Esophagus squamous epithelium (tissue), 5 donors: Measurements from ENCODE around the gene FNDC8. TPM values are rescaled to one million over a fixed set of nuclear protein-coding genes. Genes with fewer than 3 reads are reported as not detected.

Experiments
- DNase-seq: peaks from one replicate; lab custom pipeline; 2025; lab: John Stamatoyannopoulos, UW
- H3K27ac ChIP-seq, 4 donors: fragments of 200-600 bp; sonication (generic); one replicate each; pipeline ENCODE4 v1.5.1; 2016 to 2019; ENCODE audit warnings: mild to moderate bottlenecking in 1 of 4
- H3K27me3 ChIP-seq, 4 donors: fragments of 200-600 bp; sonication (generic); 1 replicate in 3 of 4; 2 replicates in 1 of 4; pipeline versions ENCODE4 v1.5.1 to v1.6.0; 2017 to 2021; ENCODE audit warnings: antibody characterized with exemption in 1 of 4
- H3K36me3 ChIP-seq, 3 donors: fragments of 200-600 bp; sonication (generic); one replicate each; pipeline ENCODE4 v1.5.1; 2016 to 2019
- H3K4me1 ChIP-seq, 3 donors: fragments of 200-600 bp; sonication (generic); one replicate each; pipeline ENCODE4 v1.5.1; 2017 to 2019
- H3K4me3 ChIP-seq, 4 donors: fragments of 200-600 bp; sonication (generic); 1 replicate in 3 of 4; 2 replicates in 1 of 4; pipeline ENCODE4 v1.5.1; 2016 to 2019; ENCODE audit warnings: mild to moderate bottlenecking in 2 of 4, moderate library complexity in 1 of 4
- H3K9me3 ChIP-seq, 3 donors: fragments of 200-600 bp; sonication (generic); one replicate each; pipeline ENCODE4 v1.5.1; 2016 to 2019
- CTCF ChIP-seq, 6 experiments: fragments of 450-650 bp in 4 of 6; fragments of 200-600 bp in 2 of 6; sonication (generic) in 2 of 6; IDR thresholded peaks; one replicate each; pipeline ENCODE4 v1.5.1; 2016 to 2019; ENCODE audit warnings: antibody characterized with exemption in 6 of 6, mild to moderate bottlenecking in 4 of 6, moderate library complexity in 4 of 6
- POLR2A ChIP-seq, 4 donors: fragments of 450-650 bp; IDR thresholded peaks; one replicate each; pipeline ENCODE4 v1.6.1; 2017; ENCODE audit warnings: antibody characterized with exemption in 4 of 4, mild to moderate bottlenecking in 4 of 4, moderate library complexity in 3 of 4
- WGBS, 2 donors: methylation state at CpG; one replicate each; pipeline ENCODE4 v1.1.5; 2018; 5-methylcytosine and 5-hydroxymethylcytosine counted together
- intact Hi-C: fragments of 100-400 bp; cut with DNase I; formaldehyde crosslinking; loops from one replicate; pipeline ENCODE4 v1.15.0; 2022
- total RNA-seq, 4 donors: library from RNA; depleted of rRNA; stranded (reverse); fragments of >200 nt; gene quantifications; one replicate each; pipeline ENCODE4 v1.1.0, GENCODE V29; 2016
- donor health status: DM: yes; HTN: yes; CAD: no.

Gene FNDC8
- total RNA-seq, 4 donors from 2014 or later: not detected

DNA sequence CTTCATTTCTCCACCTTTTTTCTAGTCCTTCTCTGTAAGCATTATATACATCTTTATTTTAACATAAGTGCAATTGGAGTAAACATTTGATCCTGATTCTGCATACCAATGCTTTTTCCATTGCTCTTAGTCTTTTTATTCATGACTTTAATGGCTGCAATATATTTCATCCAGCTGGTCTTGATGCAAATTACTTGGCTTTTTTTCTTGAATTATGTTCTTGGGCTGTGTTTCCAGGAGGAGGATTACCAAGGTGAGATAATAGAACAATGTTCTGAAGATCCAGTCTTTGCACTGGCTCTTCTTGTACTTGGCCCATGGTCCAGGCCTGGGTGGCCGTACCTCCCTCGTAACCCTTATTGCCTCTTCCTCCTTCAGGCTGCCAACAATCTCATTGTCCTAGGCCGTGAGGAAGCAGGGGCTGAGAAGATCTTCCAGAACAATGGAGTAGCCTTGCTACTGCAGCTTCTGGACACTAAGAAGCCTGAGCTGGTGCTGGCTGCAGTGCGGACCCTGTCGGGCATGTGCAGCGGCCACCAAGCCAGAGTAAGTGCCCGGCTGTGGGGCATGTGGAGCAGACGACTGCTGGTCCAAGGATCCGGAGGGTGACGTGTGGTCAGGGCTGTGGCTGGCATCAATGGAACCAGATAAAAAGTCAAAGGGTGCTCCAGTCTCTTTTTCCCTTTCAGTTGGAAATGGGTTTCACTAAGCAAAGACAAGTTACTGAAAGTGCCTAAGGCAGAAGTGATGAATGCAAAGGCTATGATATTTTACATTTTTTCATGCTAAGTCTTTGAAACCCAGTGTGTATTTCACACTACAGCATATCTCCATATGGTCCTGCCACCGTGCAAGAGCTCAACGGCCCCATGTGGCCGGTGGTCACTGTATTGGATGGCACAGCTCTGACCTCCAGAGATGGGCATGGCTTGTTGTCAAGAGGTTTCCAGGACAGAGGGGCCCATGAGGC is 33.1 kb downstream of the FNDC8 start:
- no peak for DNase-seq
- Histone ChIP-seq H3K4me3 (no peak overlapping the region), H3K9me3 (no peaks in the 10 kb centered on the region), H3K27ac (no peak overlapping the region), H3K4me1 (no peaks in the 10 kb centered on the region), H3K27me3 (peaks cover 0 to 6% (median 0%) of the 10 kb centered on the region in 4 donors), H3K36me3 (no peaks in the 10 kb centered on the region)
- intact Hi-C loops: no loop called here
- WGBS, 2 donors: 87 to 91% methylated on average over 12 to 13 of the region's 13 CpGs
- TF ChIP-seq POLR2A (IDR thresholded peaks at IDR 0.05) (no peak), CTCF (IDR thresholded peaks at IDR 0.05) (no peak)

DNA sequence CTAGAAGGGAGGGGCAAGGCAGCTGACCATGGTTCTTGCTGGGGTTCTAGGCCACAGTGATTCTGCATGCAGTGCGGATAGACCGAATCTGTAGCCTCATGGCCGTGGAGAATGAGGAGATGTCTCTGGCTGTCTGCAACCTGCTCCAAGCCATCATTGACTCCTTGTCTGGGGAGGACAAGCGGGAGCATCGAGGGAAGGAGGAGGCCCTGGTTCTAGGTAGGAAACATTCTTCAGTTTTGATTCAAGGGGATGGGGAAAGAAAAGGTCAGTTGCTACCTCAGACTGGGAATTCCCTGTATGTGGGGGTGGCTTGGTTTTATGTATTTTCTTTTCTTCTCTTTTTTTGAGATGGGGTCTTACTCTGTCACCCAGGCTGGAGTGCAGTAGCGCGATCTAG is 33.8 kb downstream of the FNDC8 start:
- no peak overlapping the region for H3K27ac ChIP-seq
- TF ChIP-seq CTCF (IDR thresholded peaks at IDR 0.05) (no peak), POLR2A (IDR thresholded peaks at IDR 0.05) (no peak)
- no peaks in the 10 kb centered on the region for H3K36me3 ChIP-seq
- H3K4me1 ChIP-seq: peaks cover 0 to 5% (median 3%) of the 10 kb centered on the region in 3 donors
- H3K9me3 ChIP-seq: no peaks in the 10 kb centered on the region
- no peak for DNase-seq
- H3K27me3 ChIP-seq: peaks cover 0 to 6% (median 0%) of the 10 kb centered on the region in 4 donors
- intact Hi-C loops: no loop called here
- no peak overlapping the region for H3K4me3 ChIP-seq
- 94 to 95% methylated on average over 4 to 6 of the region's 7 CpGs for whole genome bisulfite sequencing, 2 donors

GRCh38 chr17:35159940-35160339 is 38.5 kb downstream of the FNDC8 start:
- DNase-seq: no peak
- TF ChIP-seq CTCF (IDR thresholded peaks at IDR 0.05): no peak
- TF ChIP-seq POLR2A (IDR thresholded peaks at IDR 0.05): no peak
- H3K36me3 ChIP-seq: no peaks in the 10 kb centered on the region
- H3K4me1 ChIP-seq: peaks cover 0 to 8% (median 3%) of the 10 kb centered on the region in 3 donors
- WGBS, 2 donors: 50 to 61% methylated on average over 2 of the region's 2 CpGs
- H3K9me3 ChIP-seq: no peaks in the 10 kb centered on the region
- H3K27me3 ChIP-seq: peaks cover 0 to 16% (median 0%) of the 10 kb centered on the region in 4 donors
- intact Hi-C loops: no loop called here
- no peak overlapping the region for H3K4me3 ChIP-seq
- H3K27ac ChIP-seq: no peak overlapping the region

DNA sequence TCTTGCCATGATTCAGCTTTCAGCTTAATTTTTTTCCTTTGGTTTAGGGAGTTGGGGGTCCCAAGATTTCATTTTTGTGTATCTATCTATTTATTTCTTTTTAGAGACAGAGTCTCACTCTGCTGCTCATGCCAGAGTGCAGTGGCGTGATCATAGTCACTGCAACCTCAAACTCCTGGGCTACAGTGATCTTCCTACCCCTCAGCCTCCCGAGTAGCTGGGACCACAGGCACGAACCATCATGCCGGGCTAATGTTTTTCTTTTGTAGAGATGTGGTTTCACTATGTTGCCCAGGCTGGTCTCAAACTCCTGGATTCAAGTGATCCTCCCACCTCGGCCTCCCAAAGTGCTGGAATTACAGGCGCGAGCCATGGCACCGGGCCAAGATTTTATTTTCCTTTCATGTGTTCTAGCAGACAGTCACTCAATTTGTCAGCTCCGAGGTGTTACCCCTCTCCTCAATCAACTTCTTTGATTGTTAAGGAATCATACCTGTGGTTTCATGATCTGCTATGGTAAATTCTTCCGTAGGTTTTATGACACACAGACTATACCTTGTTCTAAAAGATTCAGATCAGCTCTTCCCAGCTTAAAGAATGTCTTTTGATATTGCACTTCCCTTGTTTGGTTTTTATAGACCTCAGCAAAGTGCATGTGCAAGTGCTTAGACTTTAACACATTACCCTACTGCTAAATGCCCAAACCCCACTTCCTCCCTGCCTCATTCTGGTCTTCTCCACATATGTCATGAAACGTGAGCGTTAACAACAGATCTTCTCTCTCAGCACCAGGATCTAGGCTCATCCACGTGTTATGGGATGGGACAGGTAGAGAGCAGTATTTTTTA is 39.2 kb downstream of the FNDC8 start:
- no peaks in the 10 kb centered on the region for H3K36me3 ChIP-seq
- no peak overlapping the region for H3K4me3 ChIP-seq
- WGBS, 2 donors: 70 to 73% methylated on average over 13 of the region's 13 CpGs
- no peaks in the 10 kb centered on the region for H3K9me3 ChIP-seq
- no peak overlapping the region for H3K27ac ChIP-seq
- peaks cover 0 to 16% (median 0%) of the 10 kb centered on the region in 4 donors for H3K27me3 ChIP-seq
- peaks cover 0 to 8% (median 3%) of the 10 kb centered on the region in 3 donors for H3K4me1 ChIP-seq
- no peak for TF ChIP-seq CTCF (IDR thresholded peaks at IDR 0.05)
- TF ChIP-seq POLR2A (IDR thresholded peaks at IDR 0.05): no peak
- DNase-seq: no peak
- intact Hi-C loops: no loop called here
